SK-N-SH (cell line): ENCODE measurements around the gene FRY. TPM values are rescaled to one million over a fixed set of nuclear protein-coding genes. Genes with fewer than 3 reads are reported as not detected.

ENCODE experiments used
- CTCF ChIA-PET: fragments of 300-600, 350-600 bp; formaldehyde crosslinking; extraction: SDS; loops from one replicate; lab custom pipeline; 2021; lab: Yijun Ruan, JAX
- POLR2A ChIA-PET: fragments of 350-600 bp; sonication (Branson Sonifier 250); formaldehyde crosslinking; extraction: SDS; loops from one replicate; lab custom pipeline; 2020; ENCODE audit warnings: antibody characterized with exemption, inconsistent platforms; lab: Yijun Ruan, JAX
- DNase-seq: peaks from one replicate; pipeline ENCODE4 v3.0.0; 2012
- H2AFZ ChIP-seq: fragments of 200-600 bp; sonication (generic); 2 replicates; pipeline ENCODE4 v1.8.1; 2016; ENCODE audit warnings: antibody characterized with exemption, mild to moderate bottlenecking, low read depth
- H3F3A ChIP-seq: fragments of 200-600 bp; sonication (generic); replicated peaks from 2 replicates; pipeline ENCODE3; 2016; ENCODE audit warnings: antibody characterized with exemption, mild to moderate bottlenecking; ENCODE audit not compliant: insufficient read depth
- H3K27ac ChIP-seq, 2 experiments: fragments of 200-500 bp in 1 of 2; fragments of 200-600 bp in 1 of 2; sonication (Bioruptor generic) in 1 of 2; sonication (generic), shearing (Covaris generic) in 1 of 2; 2 replicates each; pipeline versions ENCODE4 v1.5.1 to v1.6.1; 2014 to 2016; ENCODE audit warnings: low read depth in 2 of 2, inconsistent platforms in 1 of 2, low read length in 1 of 2, mild to moderate bottlenecking in 1 of 2, mixed read lengths in 1 of 2
- H3K27me3 ChIP-seq: fragments of 200-600 bp; sonication (generic), shearing (Covaris generic); 2 replicates; pipeline ENCODE4 v1.6.1; 2016; ENCODE audit warnings: mixed run types; ENCODE audit not compliant: insufficient read depth
- H3K36me3 ChIP-seq, 2 experiments: fragments of 200-500 bp in 1 of 2; fragments of 200-600 bp in 1 of 2; sonication (Bioruptor generic) in 1 of 2; sonication (generic) in 1 of 2; replicated peaks in 1 of 2; 2 replicates each; pipeline versions ENCODE3 to v1.5.1; 2014 to 2016; ENCODE audit warnings: low read length in 1 of 2, mild to moderate bottlenecking in 1 of 2; ENCODE audit not compliant: insufficient read depth in 2 of 2, control insufficient read depth in 1 of 2
- H3K4me1 ChIP-seq, 2 experiments: fragments of 200-500 bp in 1 of 2; fragments of 200-600 bp in 1 of 2; sonication (Bioruptor generic) in 1 of 2; sonication (generic), shearing (Covaris generic) in 1 of 2; 2 replicates each; pipeline versions ENCODE4 v1.5.1 to v1.6.1; 2014 to 2016; ENCODE audit warnings: low read depth in 1 of 2, low read length in 1 of 2, mixed run types in 1 of 2; ENCODE audit not compliant: insufficient read depth in 2 of 2, control insufficient read depth in 1 of 2
- H3K4me2 ChIP-seq: fragments of 200-600 bp; sonication (generic), shearing (Covaris generic); 2 replicates; pipeline ENCODE4 v1.6.1; 2017; ENCODE audit warnings: mixed run types
- H3K4me3 ChIP-seq, 2 experiments: fragments of 200-500 bp in 1 of 2; fragments of 200-600 bp in 1 of 2; sonication (Bioruptor generic) in 1 of 2; sonication (generic), shearing (Covaris generic) in 1 of 2; 2 replicates each; pipeline versions ENCODE4 v1.5.1 to v1.8.1; 2014 to 2016; ENCODE audit warnings: low read depth in 2 of 2, inconsistent platforms in 1 of 2, low read length in 1 of 2, mild to moderate bottlenecking in 1 of 2, mixed read lengths in 1 of 2, moderate library complexity in 1 of 2
- H3K79me2 ChIP-seq: fragments of 200-600 bp; sonication (generic); 2 replicates; pipeline ENCODE4 v1.8.1; 2017; ENCODE audit warnings: mild to moderate bottlenecking; ENCODE audit not compliant: insufficient read depth
- H3K9ac ChIP-seq: fragments of 200-600 bp; sonication (generic); 2 replicates; pipeline ENCODE4 v1.6.1; 2017; ENCODE audit warnings: mixed run types
- H3K9me2 ChIP-seq: fragments of 200-600 bp; sonication (generic); 2 replicates; pipeline ENCODE4 v1.6.1; 2017; ENCODE audit warnings: mixed run types
- H3K9me3 ChIP-seq: fragments of 200-600 bp; sonication (generic); 2 replicates; pipeline ENCODE4 v1.6.1; 2017; ENCODE audit warnings: mixed run types, mild to moderate bottlenecking, moderate library complexity
- H4K20me1 ChIP-seq: fragments of 200-600 bp; sonication (generic); 2 replicates; pipeline ENCODE4 v1.6.1; 2017; ENCODE audit warnings: mild to moderate bottlenecking, mixed run types; ENCODE audit not compliant: insufficient read depth
- EZH2phosphoT487 ChIP-seq: fragments of 200-600 bp; sonication (generic); IDR thresholded peaks from 2 replicates; pipeline ENCODE4 v1.6.1; 2017; ENCODE audit warnings: low read depth, mixed run types, mild to moderate bottlenecking, antibody characterized with exemption, moderate library complexity, borderline replicate concordance
- GABPA ChIP-seq: IDR thresholded peaks from 2 replicates; pipeline ENCODE4 v1.4.0; 2012; ENCODE audit warnings: low read depth, mild to moderate bottlenecking
- GATA2 ChIP-seq: sonication (generic); formaldehyde crosslinking; IDR thresholded peaks from 2 replicates; pipeline ENCODE4 v1.5.0; 2020; ENCODE audit warnings: mild to moderate bottlenecking, missing genetic modification reagents
- JUND ChIP-seq: IDR thresholded peaks from 2 replicates; pipeline ENCODE4 v1.4.0; 2012
- MXI1 ChIP-seq: IDR thresholded peaks from 2 replicates; pipeline ENCODE4 v1.6.1; 2012; ENCODE audit warnings: mild to moderate bottlenecking, low read depth, low read length, improper control_type of control experiment
- NFIC ChIP-seq: IDR thresholded peaks from 2 replicates; pipeline ENCODE4 v1.4.0; 2012; ENCODE audit warnings: borderline replicate concordance
- NRF1 ChIP-seq: IDR thresholded peaks from 2 replicates; pipeline ENCODE4 v1.6.1; 2012; ENCODE audit warnings: low read depth, mild to moderate bottlenecking, low read length
- TCF12 ChIP-seq: IDR thresholded peaks from 2 replicates; pipeline ENCODE4 v1.4.0; 2012
- WGBS: methylation state at CpG from one replicate; pipeline ENCODE4 v1.1.6; 2017; ENCODE audit warnings: low lambda C conversion rate; 5-methylcytosine and 5-hydroxymethylcytosine counted together
- polyA plus RNA-seq, 3 experiments: library from polyadenylated mRNA; depleted of rRNA; stranded (reverse); fragments of >200 nt; gene quantifications; 2 replicates each; pipeline ENCODE4 v1.2.3, GENCODE V29; 2012
- TF ChIP-seq, protein P1 (sequence below): IDR thresholded peaks from 2 replicates; pipeline ENCODE4 v1.4.0; 2012; ENCODE audit warnings: low read depth, borderline replicate concordance
- TF ChIP-seq, protein P2 (sequence below): fragments of 200-600 bp; sonication (generic); IDR thresholded peaks from 2 replicates; pipeline ENCODE4 v1.6.1; 2017; ENCODE audit warnings: antibody characterized with exemption, mild to moderate bottlenecking, moderate library complexity
- TF ChIP-seq, protein P3 (sequence below): IDR thresholded peaks from 2 replicates; pipeline ENCODE4 v1.6.1; 2012; ENCODE audit warnings: mild to moderate bottlenecking, low read depth, low read length, moderate library complexity

Gene FRY
- polyA plus RNA-seq, 1 of the 3 experiments (the other 2 are of a cell fraction): 1.4 TPM

DNA sequence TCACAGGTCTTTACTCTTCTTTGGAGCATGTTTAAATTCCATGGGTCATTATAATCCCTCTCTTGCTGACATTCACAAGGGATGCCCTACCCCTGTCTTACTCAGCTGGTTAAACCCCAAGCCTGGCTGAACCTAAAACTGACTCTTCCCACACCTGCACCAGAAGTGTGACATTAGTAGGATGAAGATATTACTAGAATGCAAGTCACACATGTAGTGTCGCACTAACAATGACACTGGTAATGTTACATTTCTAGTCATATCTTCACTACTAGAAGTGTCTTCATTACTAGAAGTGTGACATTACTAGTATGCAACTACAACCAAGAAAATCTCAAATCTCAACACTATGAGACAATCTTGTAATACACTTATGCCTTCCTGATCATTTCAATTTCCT, 269.3 kb downstream of the FRY start:
- WGBS: 95% methylated on average over 1 of the region's 1 CpG
- TF ChIP-seq TCF12: no peak
- TF ChIP-seq GATA2 (CRISPR knock-in tag): no peak
- TF ChIP-seq NFIC: no peak
- no peak for TF ChIP-seq NRF1
- no peak for TF ChIP-seq EZH2phosphoT487
- TF ChIP-seq, all 33 proteins: peak for 0

DNA sequence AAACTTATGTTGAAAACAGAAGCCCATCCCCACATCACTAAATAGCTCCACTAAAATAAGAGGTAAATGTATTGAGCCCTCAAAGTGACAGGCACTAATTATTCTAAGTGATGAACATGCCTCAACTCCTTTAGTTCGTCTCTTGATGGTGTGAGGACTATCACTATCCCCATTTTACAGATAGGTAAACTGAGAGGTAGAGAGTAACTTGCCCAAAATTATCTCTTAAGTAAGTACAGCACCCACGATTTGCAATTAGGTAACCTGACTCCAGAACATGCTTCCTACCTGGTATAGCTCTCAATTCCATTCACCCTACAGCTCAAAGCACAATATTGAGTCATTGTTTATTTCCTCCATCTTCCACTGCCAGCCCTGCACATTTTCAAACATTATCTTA, 270.9 kb downstream of the FRY start:
- TF ChIP-seq, protein P1, sequence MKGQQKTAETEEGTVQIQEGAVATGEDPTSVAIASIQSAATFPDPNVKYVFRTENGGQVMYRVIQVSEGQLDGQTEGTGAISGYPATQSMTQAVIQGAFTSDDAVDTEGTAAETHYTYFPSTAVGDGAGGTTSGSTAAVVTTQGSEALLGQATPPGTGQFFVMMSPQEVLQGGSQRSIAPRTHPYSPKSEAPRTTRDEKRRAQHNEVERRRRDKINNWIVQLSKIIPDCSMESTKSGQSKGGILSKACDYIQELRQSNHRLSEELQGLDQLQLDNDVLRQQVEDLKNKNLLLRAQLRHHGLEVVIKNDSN: no peak
- TF ChIP-seq MXI1 (no peak), GABPA (no peak), NRF1 (no peak), JUND (no peak), EZH2phosphoT487 (no peak)
- TF ChIP-seq, protein P2, sequence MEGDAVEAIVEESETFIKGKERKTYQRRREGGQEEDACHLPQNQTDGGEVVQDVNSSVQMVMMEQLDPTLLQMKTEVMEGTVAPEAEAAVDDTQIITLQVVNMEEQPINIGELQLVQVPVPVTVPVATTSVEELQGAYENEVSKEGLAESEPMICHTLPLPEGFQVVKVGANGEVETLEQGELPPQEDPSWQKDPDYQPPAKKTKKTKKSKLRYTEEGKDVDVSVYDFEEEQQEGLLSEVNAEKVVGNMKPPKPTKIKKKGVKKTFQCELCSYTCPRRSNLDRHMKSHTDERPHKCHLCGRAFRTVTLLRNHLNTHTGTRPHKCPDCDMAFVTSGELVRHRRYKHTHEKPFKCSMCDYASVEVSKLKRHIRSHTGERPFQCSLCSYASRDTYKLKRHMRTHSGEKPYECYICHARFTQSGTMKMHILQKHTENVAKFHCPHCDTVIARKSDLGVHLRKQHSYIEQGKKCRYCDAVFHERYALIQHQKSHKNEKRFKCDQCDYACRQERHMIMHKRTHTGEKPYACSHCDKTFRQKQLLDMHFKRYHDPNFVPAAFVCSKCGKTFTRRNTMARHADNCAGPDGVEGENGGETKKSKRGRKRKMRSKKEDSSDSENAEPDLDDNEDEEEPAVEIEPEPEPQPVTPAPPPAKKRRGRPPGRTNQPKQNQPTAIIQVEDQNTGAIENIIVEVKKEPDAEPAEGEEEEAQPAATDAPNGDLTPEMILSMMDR: no peak
- TF ChIP-seq, protein P3, sequence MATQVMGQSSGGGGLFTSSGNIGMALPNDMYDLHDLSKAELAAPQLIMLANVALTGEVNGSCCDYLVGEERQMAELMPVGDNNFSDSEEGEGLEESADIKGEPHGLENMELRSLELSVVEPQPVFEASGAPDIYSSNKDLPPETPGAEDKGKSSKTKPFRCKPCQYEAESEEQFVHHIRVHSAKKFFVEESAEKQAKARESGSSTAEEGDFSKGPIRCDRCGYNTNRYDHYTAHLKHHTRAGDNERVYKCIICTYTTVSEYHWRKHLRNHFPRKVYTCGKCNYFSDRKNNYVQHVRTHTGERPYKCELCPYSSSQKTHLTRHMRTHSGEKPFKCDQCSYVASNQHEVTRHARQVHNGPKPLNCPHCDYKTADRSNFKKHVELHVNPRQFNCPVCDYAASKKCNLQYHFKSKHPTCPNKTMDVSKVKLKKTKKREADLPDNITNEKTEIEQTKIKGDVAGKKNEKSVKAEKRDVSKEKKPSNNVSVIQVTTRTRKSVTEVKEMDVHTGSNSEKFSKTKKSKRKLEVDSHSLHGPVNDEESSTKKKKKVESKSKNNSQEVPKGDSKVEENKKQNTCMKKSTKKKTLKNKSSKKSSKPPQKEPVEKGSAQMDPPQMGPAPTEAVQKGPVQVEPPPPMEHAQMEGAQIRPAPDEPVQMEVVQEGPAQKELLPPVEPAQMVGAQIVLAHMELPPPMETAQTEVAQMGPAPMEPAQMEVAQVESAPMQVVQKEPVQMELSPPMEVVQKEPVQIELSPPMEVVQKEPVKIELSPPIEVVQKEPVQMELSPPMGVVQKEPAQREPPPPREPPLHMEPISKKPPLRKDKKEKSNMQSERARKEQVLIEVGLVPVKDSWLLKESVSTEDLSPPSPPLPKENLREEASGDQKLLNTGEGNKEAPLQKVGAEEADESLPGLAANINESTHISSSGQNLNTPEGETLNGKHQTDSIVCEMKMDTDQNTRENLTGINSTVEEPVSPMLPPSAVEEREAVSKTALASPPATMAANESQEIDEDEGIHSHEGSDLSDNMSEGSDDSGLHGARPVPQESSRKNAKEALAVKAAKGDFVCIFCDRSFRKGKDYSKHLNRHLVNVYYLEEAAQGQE: no peak
- Histone ChIP-seq H3K4me2 (no peak overlapping the region), H3K36me3 (no peaks in the 10 kb centered on the region), H3K79me2 (no peaks in the 10 kb centered on the region), H3F3A (no peaks in the 10 kb centered on the region), H2AFZ (no peak overlapping the region), H3K4me3 (no peak overlapping the region), H3K9me3 (no peaks in the 10 kb centered on the region), H3K4me1 (no peaks in the 10 kb centered on the region), H3K9me2 (no peaks in the 10 kb centered on the region), H3K27me3 (no peaks in the 10 kb centered on the region), H3K9ac (no peak overlapping the region), H4K20me1 (no peaks in the 10 kb centered on the region), H3K27ac (no peak overlapping the region)
- 35% methylated on average over 2 of the region's 2 CpGs for WGBS
- DNase-seq: no peak
- ChIA-PET CTCF (interaction anchor here (0.6 to 1.3 kb wide), 3 partner anchors 20 to 393 kb away, joined by 4 to 6 read pairs (median 4); no protein-coding TSS in a partner anchor), POLR2A (no interaction called here)

More for the DNA sequence above, 269.3 kb downstream of the FRY start:
- ChIA-PET POLR2A (interaction anchor here (1.0 kb wide), 1 partner anchor 14 kb away, joined by 3 read pairs; the partner anchor contains the start of genes BRCA2 and ZAR1L), CTCF (interaction anchor here (1.2 kb wide), 1 partner anchor 391 kb away, joined by 3 read pairs; no protein-coding TSS in a partner anchor)
- H3K9ac ChIP-seq: no peak overlapping the region
- H3K4me1 ChIP-seq: no peaks in the 10 kb centered on the region
- no peaks in the 10 kb centered on the region for H4K20me1 ChIP-seq
- H2AFZ ChIP-seq: no peak overlapping the region
- H3K27me3 ChIP-seq: no peaks in the 10 kb centered on the region
- no peak for DNase-seq
- H3K4me3 ChIP-seq: no peak overlapping the region
- no peaks in the 10 kb centered on the region for H3K9me2 ChIP-seq
- no peak overlapping the region for H3K27ac ChIP-seq
- no peaks in the 10 kb centered on the region for H3K79me2 ChIP-seq
- no peak overlapping the region for H3K4me2 ChIP-seq
- H3K36me3 ChIP-seq: no peaks in the 10 kb centered on the region
- no peaks in the 10 kb centered on the region for H3F3A ChIP-seq
- no peaks in the 10 kb centered on the region for H3K9me3 ChIP-seq
